T-helper 1 cell (primary cell): ENCODE measurements around the gene NTM.

Experiments used
- DNase-seq, 5 donors: peaks; one replicate each; pipeline ENCODE4 v3.0.0-alpha.2; 2012 to 2020

NTM gene

GRCh38 chr11:131792243-131792642, 421.8 kb downstream of the NTM start:
- no peak for DNase-seq

GRCh38 chr11:131796089-131796488, 425.7 kb downstream of the NTM start:
- no peak for DNase-seq

- no peak for DNase-seq
Observed at GRCh38 chr11:131796541-131796940, 426.1 kb downstream of the NTM start.

- no peak for DNase-seq
Observed at GRCh38 chr11:131800452-131800851, 430.0 kb downstream of the NTM start.

GRCh38 chr11:131802440-131803115, 432.2 kb downstream of the NTM start:
- no peak for DNase-seq

GRCh38 chr11:131807876-131808275, 437.5 kb downstream of the NTM start:
- no peak for DNase-seq

- no peak for DNase-seq
Observed at GRCh38 chr11:131808470-131808869, 438.1 kb downstream of the NTM start.

- no peak for DNase-seq
Observed at GRCh38 chr11:131809203-131809918, 438.9 kb downstream of the NTM start.

- no peak for DNase-seq
Observed at GRCh38 chr11:131810541-131810940, 440.1 kb downstream of the NTM start.

GRCh38 chr11:131811383-131811782, 441.0 kb downstream of the NTM start:
- DNase-seq = no peak

GRCh38 chr11:131814108-131814507, 443.7 kb downstream of the NTM start:
- DNase-seq = no peak

GRCh38 chr11:131815590-131815989, 445.2 kb downstream of the NTM start:
- no peak for DNase-seq

GRCh38 chr11:131816051-131816450, 445.6 kb downstream of the NTM start:
- DNase-seq = no peak

GRCh38 chr11:131817687-131818188, 447.3 kb downstream of the NTM start:
- no peak for DNase-seq

- DNase-seq = no peak
Observed at GRCh38 chr11:131819865-131820264, 449.4 kb downstream of the NTM start.

- DNase-seq = no peak
Observed at GRCh38 chr11:131822506-131822905, 452.1 kb downstream of the NTM start.

GRCh38 chr11:131823772-131824171, 453.4 kb downstream of the NTM start:
- no peak for DNase-seq

GRCh38 chr11:131824771-131825170, 454.4 kb downstream of the NTM start:
- DNase-seq = no peak

GRCh38 chr11:131827430-131827829, 457.0 kb downstream of the NTM start:
- no peak for DNase-seq

GRCh38 chr11:131829725-131830124, 459.3 kb downstream of the NTM start:
- no peak for DNase-seq

- DNase-seq = no peak
Observed at GRCh38 chr11:131832079-131832478, 461.7 kb downstream of the NTM start.

- DNase-seq = no peak
Observed at GRCh38 chr11:131833366-131833765, 463.0 kb downstream of the NTM start.

GRCh38 chr11:131837562-131837961, 467.1 kb downstream of the NTM start:
- no peak for DNase-seq

- DNase-seq = no peak
Observed at GRCh38 chr11:131838016-131838415, 467.6 kb downstream of the NTM start.
